GM12878 (cell line): Measurements from ENCODE around the gene NR2F6. TPM values are rescaled to one million over a fixed set of nuclear protein-coding genes. Genes with fewer than 3 reads are reported as not detected.

Source experiments
- BMI1 ChIP-seq: fragments of 450-650 bp; IDR thresholded peaks from 2 replicates; pipeline ENCODE4 v1.6.1; 2016; ENCODE audit warnings: mild to moderate bottlenecking, moderate library complexity, borderline replicate concordance
- CBX5 ChIP-seq: sonication (generic); IDR thresholded peaks from 2 replicates; pipeline ENCODE4 v1.6.1; 2016; ENCODE audit warnings: low read depth, moderate library complexity, mild to moderate bottlenecking, inconsistent platforms
- CHD1 ChIP-seq: IDR thresholded peaks from 2 replicates; pipeline ENCODE4 v1.6.1; 2012; ENCODE audit warnings: low read depth, low read length, improper control_type of control experiment
- ESRRA ChIP-seq: IDR thresholded peaks from 2 replicates; pipeline ENCODE4 v1.6.1; 2012; ENCODE audit warnings: mild to moderate bottlenecking, low read length, improper control_type of control experiment
- EZH2 ChIP-seq: IDR thresholded peaks from 2 replicates; pipeline ENCODE4 v1.6.1; 2012; ENCODE audit warnings: low read depth, mild to moderate bottlenecking, control low read depth, inconsistent platforms, low read length, borderline replicate concordance; ENCODE audit not compliant: control insufficient read depth
- FOXM1 ChIP-seq: IDR thresholded peaks from 2 replicates; pipeline ENCODE4 v1.6.1; 2012; ENCODE audit warnings: low read depth, mild to moderate bottlenecking, inconsistent platforms, low read length, moderate library complexity
- IKZF1 ChIP-seq: fragments of 450-650 bp; conservative IDR thresholded peaks from 2 replicates; pipeline ENCODE4 v1.6.1; 2017; ENCODE audit warnings: antibody characterized with exemption, mild to moderate bottlenecking
- KDM1A ChIP-seq: fragments of 200-600 bp; sonication (generic); IDR thresholded peaks from 2 replicates; pipeline ENCODE4 v1.6.1; 2016; ENCODE audit warnings: borderline replicate concordance
- MEF2B ChIP-seq: fragments of 450-650 bp; IDR thresholded peaks from 2 replicates; pipeline ENCODE4 v1.6.1; 2018; ENCODE audit warnings: mild to moderate bottlenecking, moderate library complexity; ENCODE audit not compliant: partially characterized antibody, poor library complexity, severe bottlenecking
- MYB ChIP-seq: fragments of 150-350 bp; IDR thresholded peaks from 2 replicates; pipeline ENCODE4 v1.6.1; 2014; ENCODE audit warnings: mild to moderate bottlenecking, low read depth, low read length, borderline replicate concordance
- MYC ChIP-seq: IDR thresholded peaks from 2 replicates; pipeline ENCODE4 v1.6.1; 2011; ENCODE audit warnings: mild to moderate bottlenecking, low read length, moderate library complexity, inconsistent platforms; ENCODE audit not compliant: insufficient read depth, insufficient replicate concordance, insufficient read length, severe bottlenecking
- NFYB ChIP-seq: IDR thresholded peaks from 2 replicates; pipeline ENCODE4 v1.6.1; 2011; ENCODE audit warnings: low read depth, mild to moderate bottlenecking, low read length, improper control_type of control experiment, moderate library complexity; ENCODE audit not compliant: insufficient read depth
- POU2F2 ChIP-seq: IDR thresholded peaks from 3 replicates; pipeline ENCODE4 v1.6.1; 2011; ENCODE audit warnings: low read depth, mild to moderate bottlenecking, low read length, borderline replicate concordance
- RBBP5 ChIP-seq: fragments of 200-600 bp; sonication (generic); conservative IDR thresholded peaks from 2 replicates; pipeline ENCODE4 v1.6.1; 2016
- SMAD1 ChIP-seq: fragments of 450-650 bp; IDR thresholded peaks from 2 replicates; pipeline ENCODE4 v1.6.1; 2018; ENCODE audit warnings: mild to moderate bottlenecking, low read depth; ENCODE audit not compliant: partially characterized antibody
- SMC3 ChIP-seq: IDR thresholded peaks from 2 replicates; pipeline ENCODE4 v1.6.1; 2011; ENCODE audit warnings: low read length, improper control_type of control experiment, borderline replicate concordance
- ZNF384 ChIP-seq: IDR thresholded peaks from 2 replicates; pipeline ENCODE4 v1.6.1; 2012; ENCODE audit warnings: low read depth, mild to moderate bottlenecking, low read length, improper control_type of control experiment, borderline replicate concordance
- polyA plus RNA-seq, 11 experiments: library from polyadenylated mRNA; depleted of rRNA in 4 of 11; unstranded in 6 of 11; stranded (reverse) in 5 of 11; fragments of >200 nt; fragmentation: Nextera tagmentation in 4 of 11; fragmentation: Illumina TruSeq in 1 of 11; extraction: Ambion mirVana in 4 of 11; extraction: Trizol in 1 of 11; gene quantifications; 1 replicate in 1 of 11; 2 replicates in 10 of 11; pipeline versions ENCODE4 v1.2.1 to v1.2.3, GENCODE V29; 2011 to 2016; ENCODE audit warnings: inconsistent platforms in 2 of 11, missing spikeins in 2 of 11, low read depth in 1 of 11
- total RNA-seq, 4 experiments: library from RNA; depleted of rRNA in 3 of 4; stranded (reverse); fragments of >200 nt in 3 of 4; fragmentation: Illumina TruSeq in 1 of 4; extraction: Trizol in 1 of 4; gene quantifications; 2 replicates each; pipeline versions ENCODE4 v1.2.1 to v1.2.3, GENCODE V29; 2013 to 2021
- TF ChIP-seq, protein P1 (sequence below): fragments of 450-650 bp; formaldehyde crosslinking; IDR thresholded peaks from 2 replicates; pipeline ENCODE4 v1.4.0; 2020; ENCODE audit warnings: mild to moderate bottlenecking, moderate library complexity
- TF ChIP-seq, protein P2 (sequence below): fragments of 150-350 bp; IDR thresholded peaks from 2 replicates; pipeline ENCODE4 v1.6.1; 2016; ENCODE audit warnings: low read depth, low read length
- TF ChIP-seq, protein P3 (sequence below): IDR thresholded peaks from 2 replicates; pipeline ENCODE4 v1.6.1; 2011; ENCODE audit warnings: low read depth, low read length, improper control_type of control experiment, borderline replicate concordance

The NR2F6 gene
- total and polyA plus RNA-seq, 10 of the 15 experiments (the other 5 are each of a cell fraction or from before 2014, with no cell fraction given), result 0.18 to 15.5 (median 6.1) TPM

DNA sequence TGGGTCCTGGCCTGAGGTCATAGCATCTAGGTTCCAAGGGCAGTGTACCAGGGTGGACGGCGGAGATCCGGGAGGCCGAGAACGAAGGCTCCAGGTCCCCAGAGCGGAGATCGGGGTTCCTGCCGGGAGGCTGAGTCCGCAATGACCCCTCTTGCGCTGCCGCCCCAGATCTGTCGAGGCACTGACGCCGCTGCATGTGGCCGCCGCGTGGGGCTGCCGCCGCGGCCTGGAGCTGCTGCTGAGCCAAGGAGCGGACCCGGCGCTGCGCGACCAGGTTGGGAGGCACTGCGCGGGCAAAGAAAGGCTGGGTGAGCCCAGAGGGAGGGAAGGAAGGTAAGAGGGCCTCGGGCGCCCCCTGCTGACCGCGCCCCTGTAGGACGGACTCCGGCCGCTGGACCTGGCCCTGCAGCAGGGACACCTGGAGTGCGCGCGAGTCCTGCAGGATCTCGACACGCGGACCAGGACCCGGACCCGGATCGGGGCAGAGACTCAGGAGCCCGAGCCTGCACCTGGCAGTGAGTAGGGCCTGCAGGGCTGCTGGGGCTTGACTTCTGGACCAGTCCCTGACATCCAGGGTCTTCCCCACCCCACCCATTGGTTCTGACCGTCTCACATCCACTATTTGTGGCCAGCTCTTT is 36.9 kb upstream of the NR2F6 start (continued):
- TF ChIP-seq, protein P1, sequence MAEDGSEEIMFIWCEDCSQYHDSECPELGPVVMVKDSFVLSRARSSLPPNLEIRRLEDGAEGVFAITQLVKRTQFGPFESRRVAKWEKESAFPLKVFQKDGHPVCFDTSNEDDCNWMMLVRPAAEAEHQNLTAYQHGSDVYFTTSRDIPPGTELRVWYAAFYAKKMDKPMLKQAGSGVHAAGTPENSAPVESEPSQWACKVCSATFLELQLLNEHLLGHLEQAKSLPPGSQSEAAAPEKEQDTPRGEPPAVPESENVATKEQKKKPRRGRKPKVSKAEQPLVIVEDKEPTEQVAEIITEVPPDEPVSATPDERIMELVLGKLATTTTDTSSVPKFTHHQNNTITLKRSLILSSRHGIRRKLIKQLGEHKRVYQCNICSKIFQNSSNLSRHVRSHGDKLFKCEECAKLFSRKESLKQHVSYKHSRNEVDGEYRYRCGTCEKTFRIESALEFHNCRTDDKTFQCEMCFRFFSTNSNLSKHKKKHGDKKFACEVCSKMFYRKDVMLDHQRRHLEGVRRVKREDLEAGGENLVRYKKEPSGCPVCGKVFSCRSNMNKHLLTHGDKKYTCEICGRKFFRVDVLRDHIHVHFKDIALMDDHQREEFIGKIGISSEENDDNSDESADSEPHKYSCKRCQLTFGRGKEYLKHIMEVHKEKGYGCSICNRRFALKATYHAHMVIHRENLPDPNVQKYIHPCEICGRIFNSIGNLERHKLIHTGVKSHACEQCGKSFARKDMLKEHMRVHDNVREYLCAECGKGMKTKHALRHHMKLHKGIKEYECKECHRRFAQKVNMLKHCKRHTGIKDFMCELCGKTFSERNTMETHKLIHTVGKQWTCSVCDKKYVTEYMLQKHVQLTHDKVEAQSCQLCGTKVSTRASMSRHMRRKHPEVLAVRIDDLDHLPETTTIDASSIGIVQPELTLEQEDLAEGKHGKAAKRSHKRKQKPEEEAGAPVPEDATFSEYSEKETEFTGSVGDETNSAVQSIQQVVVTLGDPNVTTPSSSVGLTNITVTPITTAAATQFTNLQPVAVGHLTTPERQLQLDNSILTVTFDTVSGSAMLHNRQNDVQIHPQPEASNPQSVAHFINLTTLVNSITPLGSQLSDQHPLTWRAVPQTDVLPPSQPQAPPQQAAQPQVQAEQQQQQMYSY (CRISPR knock-in tag), result no peak
- TF ChIP-seq, protein P2, sequence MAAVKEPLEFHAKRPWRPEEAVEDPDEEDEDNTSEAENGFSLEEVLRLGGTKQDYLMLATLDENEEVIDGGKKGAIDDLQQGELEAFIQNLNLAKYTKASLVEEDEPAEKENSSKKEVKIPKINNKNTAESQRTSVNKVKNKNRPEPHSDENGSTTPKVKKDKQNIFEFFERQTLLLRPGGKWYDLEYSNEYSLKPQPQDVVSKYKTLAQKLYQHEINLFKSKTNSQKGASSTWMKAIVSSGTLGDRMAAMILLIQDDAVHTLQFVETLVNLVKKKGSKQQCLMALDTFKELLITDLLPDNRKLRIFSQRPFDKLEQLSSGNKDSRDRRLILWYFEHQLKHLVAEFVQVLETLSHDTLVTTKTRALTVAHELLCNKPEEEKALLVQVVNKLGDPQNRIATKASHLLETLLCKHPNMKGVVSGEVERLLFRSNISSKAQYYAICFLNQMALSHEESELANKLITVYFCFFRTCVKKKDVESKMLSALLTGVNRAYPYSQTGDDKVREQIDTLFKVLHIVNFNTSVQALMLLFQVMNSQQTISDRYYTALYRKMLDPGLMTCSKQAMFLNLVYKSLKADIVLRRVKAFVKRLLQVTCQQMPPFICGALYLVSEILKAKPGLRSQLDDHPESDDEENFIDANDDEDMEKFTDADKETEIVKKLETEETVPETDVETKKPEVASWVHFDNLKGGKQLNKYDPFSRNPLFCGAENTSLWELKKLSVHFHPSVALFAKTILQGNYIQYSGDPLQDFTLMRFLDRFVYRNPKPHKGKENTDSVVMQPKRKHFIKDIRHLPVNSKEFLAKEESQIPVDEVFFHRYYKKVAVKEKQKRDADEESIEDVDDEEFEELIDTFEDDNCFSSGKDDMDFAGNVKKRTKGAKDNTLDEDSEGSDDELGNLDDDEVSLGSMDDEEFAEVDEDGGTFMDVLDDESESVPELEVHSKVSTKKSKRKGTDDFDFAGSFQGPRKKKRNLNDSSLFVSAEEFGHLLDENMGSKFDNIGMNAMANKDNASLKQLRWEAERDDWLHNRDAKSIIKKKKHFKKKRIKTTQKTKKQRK, result no peak
- TF ChIP-seq SMC3 (peak; percentile 80), MYB (no peak), SMAD1 (no peak), FOXM1 (no peak), KDM1A (no peak), CBX5 (no peak), MYC (no peak), BMI1 (no peak), POU2F2 (0 out of 3 replicates have a peak, but pooled peaks have one; percentile 11), ZNF384 (no peak), EZH2 (no peak), CHD1 (no peak), NFYB (no peak), MEF2B (no peak), IKZF1 (peak; percentile 78), ESRRA (no peak), RBBP5 (no peak)
- TF ChIP-seq, protein P3, sequence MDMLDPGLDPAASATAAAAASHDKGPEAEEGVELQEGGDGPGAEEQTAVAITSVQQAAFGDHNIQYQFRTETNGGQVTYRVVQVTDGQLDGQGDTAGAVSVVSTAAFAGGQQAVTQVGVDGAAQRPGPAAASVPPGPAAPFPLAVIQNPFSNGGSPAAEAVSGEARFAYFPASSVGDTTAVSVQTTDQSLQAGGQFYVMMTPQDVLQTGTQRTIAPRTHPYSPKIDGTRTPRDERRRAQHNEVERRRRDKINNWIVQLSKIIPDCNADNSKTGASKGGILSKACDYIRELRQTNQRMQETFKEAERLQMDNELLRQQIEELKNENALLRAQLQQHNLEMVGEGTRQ, result no peak
